HG03378 (cell line): ENCODE measurements around the gene TMEM30A.

ENCODE experiments used
- ATAC-seq: cut with Tn5 transposase; IDR thresholded peaks from one replicate; pipeline ENCODE4 v1.9.1; 2021; ENCODE audit warnings: mild to moderate bottlenecking, moderate library complexity; ENCODE audit not compliant: unreplicated experiment

The TMEM30A gene

GRCh38 chr6:75266716-75267291, 17.8 kb downstream of the TMEM30A start:
- ATAC-seq: peak; percentile 76

DNA sequence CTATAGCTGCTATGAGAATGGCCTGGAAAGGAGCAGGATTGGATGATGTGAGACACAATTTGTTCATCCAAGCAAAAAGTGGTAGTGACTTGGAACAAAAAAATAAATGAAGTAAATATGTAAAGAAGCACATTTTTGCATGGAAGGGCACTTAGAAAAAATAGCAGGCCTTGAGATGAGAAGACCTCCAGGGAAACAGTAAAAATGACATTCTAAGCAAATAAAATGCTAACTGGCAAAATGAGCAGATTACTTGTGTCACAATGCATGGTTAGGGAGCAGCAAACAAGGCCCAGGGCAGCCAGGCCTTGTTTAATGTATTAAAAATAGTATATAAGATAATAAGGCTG, 21.2 kb downstream of the TMEM30A start:
- no peak for ATAC-seq

- ATAC-seq: no peak
Measured at GRCh38 chr6:75262716-75263400, 21.7 kb downstream of the TMEM30A start.

DNA sequence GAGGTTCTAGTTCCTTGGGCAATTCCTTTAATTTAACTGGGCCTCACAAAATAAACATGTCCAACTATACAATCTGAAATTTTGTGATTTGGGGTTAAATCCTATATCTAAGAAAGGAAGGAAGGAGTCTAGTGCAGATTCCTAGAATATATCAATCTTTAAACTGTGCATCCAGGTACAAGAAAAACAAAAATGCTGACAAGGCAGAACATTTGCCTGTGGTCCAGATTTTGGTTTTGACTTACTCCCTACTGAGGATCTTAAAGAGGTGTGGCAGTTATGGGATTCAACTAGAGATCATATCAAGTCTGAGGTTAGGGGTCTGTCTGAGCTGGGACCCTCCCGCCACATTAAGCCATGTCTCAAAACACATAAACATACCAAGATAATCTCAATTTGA, 23.3 kb downstream of the TMEM30A start:
- no peak for ATAC-seq

DNA sequence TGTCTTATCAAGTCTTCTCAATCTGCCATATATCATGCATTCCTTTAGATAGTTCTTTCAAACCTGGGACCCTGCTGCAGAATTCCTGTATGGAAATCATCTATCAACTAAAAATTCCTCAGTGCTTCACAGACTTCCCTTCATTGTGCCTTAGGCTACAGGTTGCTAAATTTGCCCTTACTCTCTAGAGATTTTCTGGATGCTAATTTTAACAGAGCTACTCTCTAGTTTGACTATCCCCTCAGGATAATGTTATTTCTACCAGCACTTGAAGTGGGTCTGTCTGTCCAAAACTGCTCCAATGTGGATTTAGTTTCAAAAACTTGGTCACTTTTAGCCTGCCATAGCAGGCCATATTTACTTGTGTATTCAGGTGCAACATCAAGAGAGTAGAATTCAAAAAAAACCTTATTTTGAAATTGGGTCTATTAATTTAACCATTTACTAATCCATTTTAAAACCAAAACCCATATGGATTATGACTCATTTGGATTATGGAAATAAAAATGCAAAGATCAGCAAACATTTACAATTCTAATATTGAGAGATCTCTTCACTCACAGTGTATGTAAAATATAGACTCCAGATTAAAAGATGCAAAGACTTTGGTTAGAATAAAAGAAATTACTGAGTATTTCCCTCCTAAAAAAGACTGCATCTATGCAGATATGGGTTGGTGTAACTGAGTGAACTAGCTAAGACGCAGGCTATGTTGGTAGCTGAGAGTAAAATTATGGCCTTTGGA, 27.1 kb downstream of the TMEM30A start:
- ATAC-seq: no peak

GRCh38 chr6:75250552-75250951, 34.0 kb downstream of the TMEM30A start:
- ATAC-seq: no peak

- no peak for ATAC-seq
Measured at GRCh38 chr6:75249837-75250236, 34.8 kb downstream of the TMEM30A start.

DNA sequence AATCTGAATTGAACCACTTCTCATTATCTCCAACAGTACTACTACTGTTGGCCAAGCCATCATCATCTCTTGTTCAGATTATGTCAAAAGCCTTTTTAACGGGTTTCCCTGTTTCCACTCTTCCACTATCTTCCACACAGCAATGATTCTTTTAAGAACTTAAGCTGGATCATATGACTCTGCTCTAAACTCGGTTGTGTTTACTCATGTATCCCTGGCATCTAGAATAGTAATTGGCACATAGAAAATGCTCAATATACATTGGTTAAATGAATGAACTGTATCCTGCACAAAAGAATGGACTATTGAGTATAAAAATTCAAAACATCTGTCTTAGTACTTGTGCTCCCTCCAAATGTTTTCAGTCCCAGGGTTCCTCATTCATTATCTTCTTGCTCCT, 38.2 kb downstream of the TMEM30A start:
- no peak for ATAC-seq

DNA sequence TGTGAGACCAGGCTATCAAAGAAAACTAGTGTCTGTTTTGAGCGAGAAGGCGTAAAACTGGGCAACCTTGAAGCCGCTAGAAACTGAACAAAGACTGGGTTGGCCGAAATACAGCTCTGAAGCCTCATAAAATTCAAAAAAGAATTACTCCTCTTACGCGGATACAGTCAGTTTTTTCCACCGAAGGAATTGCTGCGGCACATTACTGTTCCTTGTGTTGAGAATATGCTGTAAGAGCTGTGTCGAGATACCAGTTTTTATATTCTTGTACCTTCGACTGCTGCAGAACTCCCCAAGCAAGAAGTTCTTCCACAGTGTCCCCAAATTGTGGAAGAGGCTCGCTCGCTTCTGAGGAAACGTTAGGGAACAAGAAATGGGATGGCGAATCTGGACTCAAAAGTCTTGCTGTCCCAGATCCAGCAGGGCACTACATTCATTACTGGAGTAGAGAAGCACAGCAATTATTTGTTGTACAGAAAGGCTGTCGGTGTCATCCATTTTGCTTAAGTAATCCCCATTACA, 40.5 kb downstream of the TMEM30A start:
- no peak for ATAC-seq

DNA sequence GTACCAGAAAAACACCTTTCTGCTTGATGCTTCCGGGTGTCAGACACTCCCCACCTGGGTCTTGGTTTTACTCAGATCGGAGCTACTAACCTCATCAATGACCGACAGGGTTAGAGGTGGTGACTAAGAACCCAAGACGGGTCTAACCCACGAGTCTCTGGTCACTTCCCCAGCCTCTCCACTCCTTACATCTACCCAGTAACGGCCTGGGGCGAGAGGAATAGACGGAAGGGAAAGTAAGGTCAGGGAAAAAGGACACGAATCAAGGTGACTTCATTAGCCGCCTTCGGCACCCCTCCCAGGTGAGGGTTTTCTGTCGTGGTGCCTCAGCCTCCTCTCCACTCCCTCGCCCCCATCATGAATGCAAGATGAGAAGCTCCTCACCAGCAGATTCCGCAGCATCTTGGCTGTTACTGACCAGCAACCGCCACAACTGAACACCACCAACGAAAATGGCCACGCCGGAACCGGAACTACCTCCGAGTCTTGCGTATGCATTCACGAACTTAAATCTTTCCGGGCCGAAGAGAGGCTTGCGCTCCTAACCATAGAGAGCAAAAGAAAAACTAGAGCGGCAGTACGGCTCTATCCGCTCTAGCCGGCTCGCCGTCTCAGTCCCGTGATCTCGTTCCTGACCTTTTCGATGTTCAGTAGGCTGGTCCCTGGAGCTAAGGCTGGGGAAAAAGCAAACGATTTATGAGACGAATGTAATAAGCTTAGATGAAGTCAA, 41.1 kb downstream of the TMEM30A start, which contains the start of gene COX7A2:
Gene COX7A2 (minus strand): TSS at position 469 of the 730 bp plus-strand sequence. CDS start 67 bp downstream, at position 402.
- peak; percentile 97 for ATAC-seq

DNA sequence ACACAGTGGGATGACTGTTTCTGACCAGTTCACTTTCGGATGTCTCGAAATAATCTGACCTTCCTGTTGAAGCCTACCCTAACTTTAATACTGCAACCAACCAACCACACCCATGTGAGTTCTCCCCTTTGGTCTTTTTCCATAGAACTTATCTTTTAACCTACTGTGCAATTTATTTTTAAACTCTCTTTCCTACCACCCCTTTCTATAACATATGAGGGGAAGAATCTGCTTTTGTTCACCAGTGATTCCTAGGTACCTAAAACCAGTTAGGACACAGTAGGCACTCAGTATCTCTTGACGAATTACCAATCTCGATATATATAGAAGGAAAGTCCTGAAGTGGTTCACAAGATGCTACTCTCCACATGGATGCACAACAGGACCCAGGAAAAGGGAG, 48.0 kb downstream of the TMEM30A start:
- ATAC-seq: no peak

DNA sequence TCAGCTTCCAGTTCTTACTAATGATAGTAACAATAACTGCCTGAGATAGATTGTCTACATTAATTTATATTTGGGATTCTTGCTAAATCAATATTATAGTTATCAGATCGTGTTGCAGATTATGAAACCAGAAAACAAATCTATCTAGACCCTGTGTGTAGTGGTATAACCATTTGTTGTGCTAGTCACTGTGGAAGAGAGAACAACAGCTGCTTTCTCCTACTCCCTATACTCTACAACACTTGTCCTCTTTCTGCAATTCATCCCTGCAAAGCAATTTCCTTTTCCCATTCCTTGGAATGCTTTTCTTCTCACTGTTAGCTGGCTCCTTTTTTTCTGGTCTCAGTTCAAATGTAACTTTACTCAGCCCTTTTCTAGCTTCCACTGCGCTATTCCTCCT, 49.3 kb downstream of the TMEM30A start:
- ATAC-seq: no peak

DNA sequence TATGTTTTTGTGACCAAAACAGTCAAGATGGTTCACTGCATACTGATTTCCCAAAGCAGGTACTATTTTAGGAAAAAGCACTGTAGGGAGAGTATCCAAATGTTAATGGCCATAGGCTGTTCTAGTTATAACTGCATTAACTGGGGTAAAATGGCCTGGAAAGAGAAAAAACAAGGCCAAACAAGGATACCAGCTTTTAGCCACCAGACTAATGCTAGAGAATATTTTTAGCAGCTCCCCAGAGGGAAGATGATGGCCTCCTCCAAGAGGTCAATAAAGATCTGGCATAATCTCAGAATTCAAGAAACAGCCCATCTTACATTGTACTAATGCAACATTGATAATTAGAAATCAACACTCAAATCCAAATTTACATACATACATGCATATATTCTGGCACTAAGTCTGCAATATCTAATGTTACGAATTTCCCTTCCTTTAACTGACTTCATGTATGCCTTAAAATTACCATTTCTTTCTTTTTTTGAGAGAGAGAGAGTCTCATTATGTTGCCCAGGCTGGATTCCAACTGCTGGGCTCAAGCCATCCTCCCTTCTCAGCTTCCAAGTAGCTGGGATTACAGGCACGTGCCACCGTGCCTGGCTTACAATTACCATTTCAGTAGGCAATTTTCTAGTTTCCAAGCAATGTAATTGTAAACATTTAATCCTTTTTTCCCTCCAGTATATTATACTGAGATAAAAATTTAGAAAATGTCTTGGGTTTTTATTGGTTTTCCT, 50.3 kb downstream of the TMEM30A start:
- ATAC-seq: no peak

DNA sequence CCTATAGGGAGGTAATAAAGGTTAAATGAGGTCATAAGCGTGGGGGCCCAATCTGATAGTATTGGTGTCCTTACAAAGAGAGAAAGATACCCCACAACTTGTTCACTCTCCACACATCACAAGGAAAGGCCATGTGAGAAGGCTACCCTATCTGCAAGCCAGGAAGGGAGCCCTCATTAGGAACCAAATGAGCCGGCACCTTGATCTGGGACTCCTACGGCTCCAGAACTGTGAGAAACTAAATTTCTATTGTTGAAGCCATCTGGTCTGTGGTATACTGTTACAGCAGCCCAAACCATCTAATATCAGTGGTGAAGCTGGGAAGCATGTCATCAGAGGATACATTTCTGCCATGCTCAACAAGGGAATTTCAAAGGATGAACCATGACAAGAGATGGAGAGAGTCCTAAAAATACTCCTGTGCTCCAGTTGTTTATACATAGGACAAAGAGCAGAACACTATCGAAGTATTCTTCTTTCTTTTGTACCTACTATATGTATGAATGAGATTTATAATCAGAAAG, 51.4 kb downstream of the TMEM30A start:
- no peak for ATAC-seq

DNA sequence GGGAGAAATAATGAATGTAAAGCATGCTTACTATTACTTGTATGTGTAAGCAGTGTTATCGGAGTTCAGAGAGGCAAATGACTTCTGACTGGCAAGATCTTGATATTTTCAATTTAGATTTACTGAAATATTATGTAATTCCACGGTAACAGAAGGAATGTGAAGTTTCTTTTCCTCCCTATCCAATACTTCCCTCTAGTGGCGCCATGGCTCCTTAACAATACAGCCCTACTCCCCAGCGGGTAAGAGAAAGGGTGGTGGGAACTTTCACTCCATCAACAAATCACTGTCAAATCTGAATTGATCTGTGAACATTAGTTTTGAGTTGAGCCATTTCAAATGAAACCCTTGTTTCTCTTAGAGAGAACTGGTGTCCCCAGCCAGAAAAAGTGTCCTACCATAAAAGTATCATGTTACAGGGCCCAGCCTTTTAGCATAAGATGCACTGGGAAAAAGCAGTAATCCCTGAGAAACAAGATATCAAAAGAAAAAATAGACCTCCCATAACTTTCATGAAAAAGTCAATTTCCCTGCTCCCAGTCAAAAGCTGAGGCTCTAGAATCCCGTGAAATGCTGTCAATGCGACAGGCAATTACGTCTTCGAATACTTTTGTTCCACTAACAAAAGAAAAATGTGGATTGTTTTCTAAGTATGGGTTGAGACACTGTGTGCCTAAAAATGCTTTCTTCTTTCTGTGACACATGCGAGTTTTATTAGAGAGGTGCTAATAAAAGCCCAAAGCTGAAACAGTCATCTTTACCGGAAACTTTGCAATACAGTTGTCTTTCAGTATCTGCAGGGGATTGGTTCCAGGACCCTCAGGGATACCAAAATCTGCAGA, 53.9 kb downstream of the TMEM30A start:
- no peak for ATAC-seq

GRCh38 chr6:75224303-75224926, 60.2 kb downstream of the TMEM30A start:
- no peak for ATAC-seq

- ATAC-seq: no peak
Measured at GRCh38 chr6:75223428-75223827, 61.2 kb downstream of the TMEM30A start.

- no peak for ATAC-seq
Measured at GRCh38 chr6:75222261-75222660, 62.3 kb downstream of the TMEM30A start.

GRCh38 chr6:75221116-75221515, 63.5 kb downstream of the TMEM30A start:
- no peak for ATAC-seq
